K562 (cell line): Measurements from ENCODE around the gene F12. TPM values are rescaled to one million over a fixed set of nuclear protein-coding genes. Genes with fewer than 3 reads are reported as not detected.

ENCODE experiments used
- ATAC-seq: fragments of 200-7000 bp; cut with Tn5 transposase; 3 replicates; pipeline ENCODE4 v1.9.1; 2020; ENCODE audit warnings: moderate library complexity
- BruUV-seq: library from RNA; stranded (reverse); fragments of 400-500 nt; replicated peaks from 2 replicates; lab custom pipeline; 2021; lab: Mats Ljungman, UMichigan
- CTCF ChIA-PET: fragments of 300-600 bp; formaldehyde crosslinking; extraction: SDS; loops from one replicate; lab custom pipeline; 2021; ENCODE audit warnings: low intra/inter-chr PET ratio; lab: Yijun Ruan, JAX
- POLR2A ChIA-PET: fragments of 300-600, 350-650 bp; sonication (Branson Sonifier 250); formaldehyde crosslinking; extraction: SDS; loops from one replicate; lab custom pipeline; 2021; ENCODE audit warnings: antibody characterized with exemption, inconsistent platforms; lab: Yijun Ruan, JAX
- DNase-seq, 4 experiments: peaks; one replicate each; pipeline versions ENCODE4 v3.0.0 to v3.0.0-alpha.2; 2011 to 2018; ENCODE audit warnings: low spot score in 3 of 4, mixed read lengths in 3 of 4; ENCODE audit errors: extremely low read depth in 1 of 4
- FAIRE-seq: peaks from 2 replicates; lab custom pipeline; 2011; peaks lifted over from hg19 to GRCh38; lab: Jason Lieb, UNC
- H2AFZ ChIP-seq: 2 replicates; pipeline ENCODE4 v1.6.0; 2011; ENCODE audit warnings: low read depth, low read length, control low read depth, inconsistent platforms
- H3K27ac ChIP-seq: fragments of 200-600 bp; 3 replicates; pipeline ENCODE4 v1.8.0; 2011; ENCODE audit warnings: low read depth, mild to moderate bottlenecking, control low read depth, inconsistent platforms, low read length, moderate library complexity, mixed read lengths; ENCODE audit errors: extremely low read depth
- H3K27me3 ChIP-seq, 2 experiments: fragments of 300-600 bp in 1 of 2; 2 replicates in 1 of 2; 3 replicates in 1 of 2; pipeline versions ENCODE4 v1.6.0 to v1.8.0; 2011; ENCODE audit warnings: inconsistent platforms in 2 of 2, low read length in 2 of 2, mild to moderate bottlenecking in 1 of 2, mixed read lengths in 1 of 2, moderate library complexity in 1 of 2; ENCODE audit not compliant: control insufficient read depth in 2 of 2, insufficient read depth in 2 of 2
- H3K36me3 ChIP-seq: fragments of 300-600 bp; 3 replicates; pipeline ENCODE4 v1.8.0; 2011; ENCODE audit warnings: mild to moderate bottlenecking, low read length, inconsistent platforms; ENCODE audit not compliant: control insufficient read depth, insufficient read depth
- H3K4me1 ChIP-seq, 2 experiments: fragments of 200-600 bp in 1 of 2; replicated peaks in 1 of 2; 2 replicates in 1 of 2; 3 replicates in 1 of 2; pipeline versions ENCODE4 v1.5.1 to v1.8.0; 2011; ENCODE audit warnings: inconsistent platforms in 2 of 2, low read length in 2 of 2, mild to moderate bottlenecking in 1 of 2, mixed read lengths in 1 of 2, moderate library complexity in 1 of 2; ENCODE audit not compliant: control insufficient read depth in 2 of 2, insufficient read depth in 2 of 2
- H3K4me2 ChIP-seq: 2 replicates; pipeline ENCODE4 v1.6.1; 2011; ENCODE audit warnings: low read length, control low read depth, inconsistent platforms, mixed read lengths; ENCODE audit not compliant: insufficient read depth
- H3K4me3 ChIP-seq: fragments of 200-600 bp; sonication (generic), shearing (Covaris generic); 2 replicates; pipeline ENCODE4 v1.5.1; 2016; ENCODE audit warnings: control low read depth, inconsistent platforms
- H3K79me2 ChIP-seq: fragments of 200-600 bp; 3 replicates; pipeline ENCODE4 v1.8.0; 2011; ENCODE audit warnings: low read length, inconsistent platforms; ENCODE audit not compliant: control insufficient read depth, insufficient read depth
- H3K9ac ChIP-seq, 2 experiments: 2 replicates each; pipeline versions ENCODE4 v1.6.0 to v1.6.1; 2011; ENCODE audit warnings: low read depth in 2 of 2, low read length in 2 of 2, control low read depth in 1 of 2, inconsistent platforms in 1 of 2, mild to moderate bottlenecking in 1 of 2, mixed read lengths in 1 of 2; ENCODE audit not compliant: insufficient read depth in 1 of 2
- H3K9me1 ChIP-seq: one replicate; pipeline ENCODE4 v1.6.0; 2011; ENCODE audit warnings: inconsistent platforms, mild to moderate bottlenecking, low read length, moderate library complexity; ENCODE audit not compliant: control insufficient read depth, insufficient read depth
- H3K9me3 ChIP-seq: replicated peaks from 2 replicates; pipeline ENCODE4 v1.5.1; 2011; ENCODE audit warnings: low read depth, low read length, inconsistent platforms; ENCODE audit not compliant: control insufficient read depth, insufficient read depth
- H4K20me1 ChIP-seq: replicated peaks from 2 replicates; pipeline ENCODE4 v1.6.1; 2011; ENCODE audit warnings: low read length, inconsistent platforms, mixed read lengths; ENCODE audit not compliant: control insufficient read depth, insufficient read depth
- GTF2A2 ChIP-seq: IDR thresholded peaks from 2 replicates; pipeline ENCODE4 v1.6.1; 2016; ENCODE audit warnings: mild to moderate bottlenecking, missing genetic modification characterization, missing compliant biosample characterization
- HDAC3 ChIP-seq: fragments of 450-650 bp; IDR thresholded peaks from 2 replicates; pipeline ENCODE4 v1.6.1; 2018; ENCODE audit warnings: borderline replicate concordance, mild to moderate bottlenecking, moderate library complexity; ENCODE audit not compliant: partially characterized antibody
- ZNF354B ChIP-seq: fragments of 250-450 bp; sonication (Bioruptor Pico); IDR thresholded peaks from 2 replicates; pipeline ENCODE4 v1.4.0; 2020
- ZNF717 ChIP-seq: fragments of 250-450 bp; sonication (Bioruptor Pico); IDR thresholded peaks from 2 replicates; pipeline ENCODE4 v1.5.0; 2021
- WGBS: fragments of 100-300 bp; shearing (Covaris generic); methylation state at CpG from one replicate; pipeline ENCODE4 v1.1.6; 2016; ENCODE audit warnings: low coverage, mixed read lengths; ENCODE audit not compliant: insufficient coverage; ENCODE audit errors: missing lambda C conversion rate; 5-methylcytosine and 5-hydroxymethylcytosine counted together
- in situ Hi-C: fragments of 300-500 bp; cut with MboI; formaldehyde crosslinking; loops from 4 replicates; pipeline ENCODE4 v1.15.0; 2018; ENCODE audit warnings: inconsistent platforms, mixed read lengths
- intact Hi-C: fragments of 100-400 bp; cut with micrococcal nuclease; formaldehyde crosslinking; loops from 2 replicates; pipeline ENCODE4 v1.14.2; 2022
- polyA plus RNA-seq, 8 experiments: library from polyadenylated mRNA; depleted of rRNA in 4 of 8; stranded (reverse) in 5 of 8; unstranded in 3 of 8; fragments of >200 nt; fragmentation: Nextera tagmentation in 2 of 8; fragmentation: Illumina TruSeq in 1 of 8; extraction: Ambion mirVana in 2 of 8; extraction: Trizol in 1 of 8; gene quantifications; 2 replicates each; pipeline versions ENCODE4 v1.2.1 to v1.2.3, GENCODE V29; 2011 to 2014; ENCODE audit warnings: inconsistent platforms in 1 of 8, missing spikeins in 1 of 8
- total RNA-seq, 7 experiments: library from RNA; depleted of rRNA in 6 of 7; stranded (reverse); fragments of >200 nt in 6 of 7; fragmentation: Illumina TruSeq in 2 of 7; extraction: Trizol in 2 of 7; gene quantifications; 2 replicates each; pipeline versions ENCODE4 v1.2.1 to v1.2.3, GENCODE V29; 2011 to 2021; ENCODE audit warnings: low replicate concordance in 1 of 7
- TF ChIP-seq, protein P1 (sequence below): fragments of 250-450 bp; sonication (Bioruptor Pico); IDR thresholded peaks from 2 replicates; pipeline ENCODE4 v1.5.0; 2021; ENCODE audit warnings: mild to moderate bottlenecking, borderline replicate concordance
- TF ChIP-seq, protein P2 (sequence below): fragments of 450-650 bp; IDR thresholded peaks from 2 replicates; pipeline ENCODE4 v1.6.1; 2017; ENCODE audit warnings: antibody characterized with exemption, mild to moderate bottlenecking

Gene F12
- total and polyA plus RNA-seq, 9 of the 15 experiments (the other 6 are each of a cell fraction or from before 2014, with no cell fraction given) = 0.59 to 18.3 (median 3.6) TPM

DNA sequence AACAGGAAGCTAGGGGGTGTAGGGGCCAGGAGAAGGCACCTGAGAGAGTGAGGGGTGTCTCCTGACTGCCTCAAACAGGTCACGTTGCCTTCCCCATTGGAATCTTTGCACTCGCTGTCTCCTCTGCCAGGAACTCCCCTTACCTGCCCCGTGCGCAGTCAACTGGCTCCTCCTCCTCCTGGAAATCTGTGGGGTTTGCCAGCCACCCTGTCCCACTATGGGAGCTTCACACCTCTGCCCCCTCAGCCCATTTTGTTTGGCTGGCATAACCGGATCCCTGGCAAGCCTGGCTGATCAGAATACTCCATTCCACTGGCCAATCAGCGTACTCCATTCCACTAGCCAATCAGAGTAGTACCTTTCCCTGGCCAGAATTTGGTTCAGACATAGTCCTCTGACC, 35.6 kb downstream of the F12 start:
- H4K20me1 ChIP-seq = no peaks in the 10 kb centered on the region
- H3K4me3 ChIP-seq = no peak overlapping the region
- ChIA-PET POLR2A (interaction anchor here (0.6 to 2.0 kb wide), 3 partner anchors 16 to 61 kb away, joined by 3 to 7 read pairs (median 4); no protein-coding TSS in a partner anchor), CTCF (no interaction called here)
- H3K27ac ChIP-seq = no peak overlapping the region
- no peak for FAIRE-seq
- in situ Hi-C loops = no loop called here
- H3K4me1 ChIP-seq = peaks cover 29 to 47% of the 10 kb centered on the region in 2 experiments
- peaks cover 40% of the 10 kb centered on the region; the same call in 2 of the 3 replicates for H3K36me3 ChIP-seq
- no TSS peak for BruUV-seq
- H2AFZ ChIP-seq = no peak overlapping the region
- DNase-seq = no peak
- WGBS = 83% methylated on average over 6 of the region's 6 CpGs
- peak overlapping the region in 1 of 2 experiments; percentile 41; a peak in 1 of 4 replicates for H3K9ac ChIP-seq
- H3K4me2 ChIP-seq = no peak overlapping the region
- no peaks in the 10 kb centered on the region for H3K9me3 ChIP-seq
- intact Hi-C loops = no loop called here
- H3K79me2 ChIP-seq = peaks cover 7% of the 10 kb centered on the region
- TF ChIP-seq, protein P1, sequence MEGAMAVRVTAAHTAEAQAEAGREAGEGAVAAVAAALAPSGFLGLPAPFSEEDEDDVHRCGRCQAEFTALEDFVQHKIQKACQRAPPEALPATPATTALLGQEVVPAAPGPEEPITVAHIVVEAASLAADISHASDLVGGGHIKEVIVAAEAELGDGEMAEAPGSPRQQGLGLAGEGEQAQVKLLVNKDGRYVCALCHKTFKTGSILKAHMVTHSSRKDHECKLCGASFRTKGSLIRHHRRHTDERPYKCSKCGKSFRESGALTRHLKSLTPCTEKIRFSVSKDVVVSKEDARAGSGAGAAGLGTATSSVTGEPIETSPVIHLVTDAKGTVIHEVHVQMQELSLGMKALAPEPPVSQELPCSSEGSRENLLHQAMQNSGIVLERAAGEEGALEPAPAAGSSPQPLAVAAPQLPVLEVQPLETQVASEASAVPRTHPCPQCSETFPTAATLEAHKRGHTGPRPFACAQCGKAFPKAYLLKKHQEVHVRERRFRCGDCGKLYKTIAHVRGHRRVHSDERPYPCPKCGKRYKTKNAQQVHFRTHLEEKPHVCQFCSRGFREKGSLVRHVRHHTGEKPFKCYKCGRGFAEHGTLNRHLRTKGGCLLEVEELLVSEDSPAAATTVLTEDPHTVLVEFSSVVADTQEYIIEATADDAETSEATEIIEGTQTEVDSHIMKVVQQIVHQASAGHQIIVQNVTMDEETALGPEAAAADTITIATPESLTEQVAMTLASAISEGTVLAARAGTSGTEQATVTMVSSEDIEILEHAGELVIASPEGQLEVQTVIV (CRISPR knock-in tag) = no peak
- no peak for TF ChIP-seq GTF2A2 (tag)
- no peak for TF ChIP-seq HDAC3
- TF ChIP-seq, protein P2, sequence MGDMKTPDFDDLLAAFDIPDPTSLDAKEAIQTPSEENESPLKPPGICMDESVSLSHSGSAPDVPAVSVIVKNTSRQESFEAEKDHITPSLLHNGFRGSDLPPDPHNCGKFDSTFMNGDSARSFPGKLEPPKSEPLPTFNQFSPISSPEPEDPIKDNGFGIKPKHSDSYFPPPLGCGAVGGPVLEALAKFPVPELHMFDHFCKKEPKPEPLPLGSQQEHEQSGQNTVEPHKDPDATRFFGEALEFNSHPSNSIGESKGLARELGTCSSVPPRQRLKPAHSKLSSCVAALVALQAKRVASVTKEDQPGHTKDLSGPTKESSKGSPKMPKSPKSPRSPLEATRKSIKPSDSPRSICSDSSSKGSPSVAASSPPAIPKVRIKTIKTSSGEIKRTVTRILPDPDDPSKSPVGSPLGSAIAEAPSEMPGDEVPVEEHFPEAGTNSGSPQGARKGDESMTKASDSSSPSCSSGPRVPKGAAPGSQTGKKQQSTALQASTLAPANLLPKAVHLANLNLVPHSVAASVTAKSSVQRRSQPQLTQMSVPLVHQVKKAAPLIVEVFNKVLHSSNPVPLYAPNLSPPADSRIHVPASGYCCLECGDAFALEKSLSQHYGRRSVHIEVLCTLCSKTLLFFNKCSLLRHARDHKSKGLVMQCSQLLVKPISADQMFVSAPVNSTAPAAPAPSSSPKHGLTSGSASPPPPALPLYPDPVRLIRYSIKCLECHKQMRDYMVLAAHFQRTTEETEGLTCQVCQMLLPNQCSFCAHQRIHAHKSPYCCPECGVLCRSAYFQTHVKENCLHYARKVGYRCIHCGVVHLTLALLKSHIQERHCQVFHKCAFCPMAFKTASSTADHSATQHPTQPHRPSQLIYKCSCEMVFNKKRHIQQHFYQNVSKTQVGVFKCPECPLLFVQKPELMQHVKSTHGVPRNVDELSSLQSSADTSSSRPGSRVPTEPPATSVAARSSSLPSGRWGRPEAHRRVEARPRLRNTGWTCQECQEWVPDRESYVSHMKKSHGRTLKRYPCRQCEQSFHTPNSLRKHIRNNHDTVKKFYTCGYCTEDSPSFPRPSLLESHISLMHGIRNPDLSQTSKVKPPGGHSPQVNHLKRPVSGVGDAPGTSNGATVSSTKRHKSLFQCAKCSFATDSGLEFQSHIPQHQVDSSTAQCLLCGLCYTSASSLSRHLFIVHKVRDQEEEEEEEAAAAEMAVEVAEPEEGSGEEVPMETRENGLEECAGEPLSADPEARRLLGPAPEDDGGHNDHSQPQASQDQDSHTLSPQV = no peak
- no peak for TF ChIP-seq ZNF717 (CRISPR knock-in tag)
- no peak for TF ChIP-seq ZNF354B (CRISPR knock-in tag)
- TF ChIP-seq, all 486 proteins: peak for 0
- ATAC-seq = no peak
- H3K27me3 ChIP-seq = no peaks in the 10 kb centered on the region
- peaks cover 8% of the 10 kb centered on the region for H3K9me1 ChIP-seq
